ENCODE results near the gene GP9. TPM values are rescaled to one million over a fixed set of nuclear protein-coding genes. Genes with fewer than 3 reads are reported as not detected.

Gene GP9
- not detected in 2 replicates for total RNA-seq

DNA sequence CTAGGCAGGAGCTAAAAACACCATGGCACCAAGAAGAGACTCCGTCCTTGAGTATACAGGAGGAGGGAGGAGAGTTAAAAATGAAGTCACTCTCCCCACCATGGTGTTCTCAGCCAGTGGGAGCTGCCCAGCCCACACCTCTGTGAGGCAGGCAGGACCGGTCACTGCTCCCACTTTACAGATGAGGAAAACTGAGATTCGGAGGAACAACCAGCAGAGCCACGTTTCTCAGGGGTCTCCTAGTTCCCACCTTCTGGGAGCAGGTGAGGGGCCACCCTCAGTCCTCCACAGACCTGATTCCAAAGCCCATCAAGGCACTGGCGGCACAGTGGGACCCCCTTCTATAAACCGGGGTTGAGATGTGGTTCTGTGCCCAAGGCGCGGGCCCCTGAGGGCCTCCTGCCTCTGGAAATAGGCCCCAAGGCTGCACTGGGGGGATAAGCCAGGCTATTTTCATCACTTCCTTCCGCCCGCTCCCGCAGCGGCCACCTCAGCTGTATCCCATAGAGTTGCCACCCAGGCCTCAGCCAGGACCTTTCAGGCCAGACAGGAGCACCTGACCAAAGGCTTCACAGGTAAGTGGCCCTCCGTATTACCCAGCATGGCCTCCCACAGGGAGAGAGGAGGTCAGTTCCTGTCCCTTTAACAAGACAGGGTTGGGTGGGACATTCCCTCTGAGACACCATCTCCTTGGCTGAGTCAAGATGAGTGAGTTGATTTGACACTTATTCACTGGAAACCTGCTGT lies at the start of gene GP9:
Gene GP9 (plus strand): TSS at position 504 of the 747 bp plus-strand sequence. CDS start 961 bp downstream, outside the sequence.
- intact Hi-C loops (cut with micrococcal nuclease) = no loop called here

DNA sequence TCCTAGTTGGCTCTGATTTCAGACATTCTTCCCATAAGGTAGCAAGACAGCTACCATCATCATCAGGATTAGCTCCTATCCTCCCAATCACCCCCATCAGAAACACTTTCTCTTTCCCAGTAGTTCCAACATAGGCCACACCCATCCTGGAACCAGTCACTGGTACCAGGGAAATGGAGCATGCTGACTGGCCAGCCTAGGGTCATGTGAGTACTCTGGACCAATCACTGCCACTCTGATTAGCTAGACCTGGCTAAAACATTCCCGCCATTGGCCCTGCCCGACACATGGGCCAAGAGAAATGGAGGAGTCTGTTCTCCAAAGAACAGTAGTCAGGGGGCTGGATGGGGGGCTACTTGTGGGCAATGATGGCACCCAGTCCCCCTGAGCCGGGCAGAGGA lies 47.1 kb upstream of the GP9 start:
- intact Hi-C loops (cut with micrococcal nuclease) = no loop called here

DNA sequence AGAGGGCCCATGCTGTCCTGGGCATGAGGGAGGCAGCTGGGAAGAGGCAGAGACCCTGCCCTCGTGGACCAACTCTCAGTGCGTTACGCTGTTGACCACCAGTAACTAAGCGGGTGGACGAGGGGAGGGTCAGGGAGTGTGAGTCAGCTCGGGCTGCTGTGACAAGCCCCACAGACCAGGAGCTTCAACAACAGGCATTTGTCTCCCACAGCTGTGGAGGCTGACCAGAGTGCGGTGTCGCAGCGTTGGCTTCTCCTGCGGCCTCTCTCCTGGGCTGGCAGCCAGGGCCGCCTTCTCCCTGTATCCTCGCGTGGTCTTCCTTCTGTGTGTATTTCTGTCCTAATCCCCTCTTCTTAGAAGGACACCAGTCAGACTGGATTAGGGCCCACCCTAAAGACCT lies 46.4 kb upstream of the GP9 start:
- intact Hi-C loops (cut with micrococcal nuclease) = no loop called here

DNA sequence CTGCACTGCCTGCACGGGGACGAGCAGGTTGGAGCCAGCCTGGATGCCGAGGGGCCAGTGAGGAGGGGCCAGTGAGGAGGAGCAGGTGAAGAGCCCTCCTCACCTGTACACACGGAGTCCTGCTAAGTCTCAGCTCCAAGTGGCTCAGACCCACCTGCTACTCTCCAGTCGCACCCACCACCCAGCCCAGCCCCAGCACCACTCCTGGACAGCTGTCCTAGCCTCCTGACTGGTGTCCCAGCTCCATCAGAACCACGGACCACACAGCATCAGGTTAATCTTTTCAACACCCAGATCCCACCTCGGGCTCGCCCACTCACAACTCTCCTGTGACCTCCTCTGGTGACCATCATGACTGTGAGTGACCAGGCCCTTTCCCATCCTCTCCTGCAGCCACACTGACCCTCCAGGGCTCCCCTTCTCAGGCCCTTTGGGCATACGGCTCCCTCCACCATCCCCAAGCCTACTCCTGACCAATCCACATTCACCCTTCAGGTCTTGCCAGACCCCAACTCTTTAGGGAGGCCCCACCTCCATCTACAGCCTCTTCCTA lies 45.7 kb upstream of the GP9 start:
- intact Hi-C loops (cut with micrococcal nuclease) = no loop called here

DNA sequence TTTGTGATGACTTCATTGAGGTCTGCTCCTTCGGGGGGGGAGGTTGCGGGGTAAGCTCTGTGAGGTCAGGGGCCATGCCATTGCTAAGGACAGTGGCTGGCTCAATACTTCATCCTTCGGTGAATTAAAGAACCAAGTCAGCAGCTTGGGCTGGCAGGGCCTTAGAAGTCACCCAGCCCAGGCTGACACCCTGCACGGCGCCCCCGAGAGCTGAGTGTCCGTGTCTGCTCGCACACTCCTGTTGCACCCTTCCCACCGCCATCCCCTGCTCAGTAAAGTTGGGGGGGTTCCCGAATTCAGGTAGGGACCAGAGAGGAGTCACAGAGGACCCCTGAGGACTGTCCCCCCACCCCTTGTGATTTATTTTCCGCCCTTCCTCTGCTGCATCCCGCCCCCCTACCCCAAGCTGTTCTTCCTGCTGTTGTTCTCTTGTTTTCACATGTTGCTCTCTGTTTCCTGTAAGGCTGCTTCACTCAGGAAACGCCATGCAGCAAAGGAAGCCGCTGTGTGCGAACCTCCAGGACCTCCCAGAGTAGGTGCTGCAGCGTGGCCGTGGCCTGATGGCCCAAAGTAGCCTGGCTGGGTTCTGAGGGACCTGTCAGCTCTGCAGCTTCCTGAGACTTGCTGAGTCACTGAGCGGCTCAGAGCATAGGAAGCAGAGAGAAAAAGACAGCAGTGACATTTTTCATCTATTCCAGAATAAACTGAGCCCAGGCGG lies 45.0 kb upstream of the GP9 start:
- intact Hi-C loops (cut with micrococcal nuclease) = loop anchor here (1.0 kb wide), 1 partner anchor 12 kb away; no protein-coding TSS in a partner anchor

DNA sequence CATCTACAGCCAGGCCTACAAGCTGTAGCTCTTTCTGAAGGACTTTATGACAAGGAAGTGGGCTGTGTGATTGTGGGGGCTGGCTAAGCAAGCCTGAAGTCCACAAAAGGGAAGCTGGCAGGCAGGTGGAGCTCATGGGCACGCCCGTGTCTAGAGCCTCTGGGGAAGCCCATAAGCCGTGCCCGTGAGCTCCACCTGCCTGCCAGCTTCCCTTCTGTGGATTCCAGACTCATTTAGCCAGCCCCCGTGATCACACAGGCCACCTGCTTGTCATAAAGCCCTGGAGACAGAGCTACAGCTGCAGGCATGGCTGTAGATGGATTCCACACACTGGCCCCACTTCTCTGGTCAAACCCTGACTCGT lies 44.2 kb upstream of the GP9 start:
- intact Hi-C loops (cut with micrococcal nuclease) = loop anchor here (1.0 kb wide), 1 partner anchor 11 kb away; no protein-coding TSS in a partner anchor

DNA sequence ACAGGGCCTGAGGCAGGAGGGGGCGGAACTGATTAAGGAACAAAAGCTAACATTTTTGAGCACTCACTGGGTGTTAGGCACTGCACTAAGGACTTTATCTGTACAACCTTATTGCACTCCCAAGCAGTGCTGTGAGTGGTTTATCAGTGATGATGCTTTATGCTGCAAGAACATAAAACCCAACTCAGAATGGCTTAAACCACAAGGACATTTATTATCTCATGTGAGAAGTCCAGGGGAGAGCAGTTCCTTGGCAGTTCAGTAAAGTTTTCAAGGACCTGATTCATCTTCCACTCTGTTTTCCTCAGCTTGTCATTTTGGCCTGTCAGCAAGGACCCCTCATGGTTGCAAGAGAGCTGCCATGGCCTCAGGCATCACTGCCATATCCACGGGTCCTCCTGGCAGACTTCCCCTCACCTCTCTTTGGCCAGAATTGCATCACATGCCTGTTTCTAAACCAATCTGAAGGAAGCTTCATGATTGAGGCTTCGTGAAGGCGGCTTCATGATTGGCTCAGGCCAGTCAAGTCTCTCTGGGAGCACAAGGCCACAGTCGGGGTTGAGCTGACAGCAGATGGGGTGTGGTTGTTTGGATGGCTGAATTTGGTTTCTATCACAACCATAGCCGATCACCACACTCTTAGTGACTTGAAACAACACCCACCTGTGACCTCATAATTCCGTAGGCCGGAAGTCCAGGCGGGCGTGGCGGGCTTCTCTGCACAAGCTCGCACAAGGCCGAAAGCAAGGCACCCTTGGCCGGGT lies 43.7 kb upstream of the GP9 start:
- intact Hi-C loops (cut with micrococcal nuclease) = loop anchor here (1.0 kb wide), 1 partner anchor 10 kb away; no protein-coding TSS in a partner anchor

DNA sequence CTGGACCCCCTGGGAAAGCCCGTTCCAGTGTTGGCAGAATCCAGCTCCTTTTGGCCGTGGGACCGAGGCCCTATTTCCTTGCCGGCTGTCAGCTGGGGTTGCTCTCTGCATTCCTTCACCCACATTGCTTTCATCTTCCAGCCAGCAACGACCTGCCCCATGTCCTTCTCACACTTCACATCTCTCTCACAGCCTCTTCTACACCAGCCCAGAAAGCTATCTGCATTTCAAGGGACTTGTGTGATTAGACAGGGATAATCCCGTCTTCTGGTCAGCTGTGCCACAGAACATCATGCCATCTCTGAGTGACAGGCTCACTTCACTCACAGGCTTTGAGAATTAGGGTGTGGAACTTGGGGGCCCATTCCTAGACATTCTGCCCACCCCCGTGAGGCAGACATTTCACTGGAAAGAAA lies 43.1 kb upstream of the GP9 start:
- intact Hi-C loops (cut with micrococcal nuclease) = no loop called here

DNA sequence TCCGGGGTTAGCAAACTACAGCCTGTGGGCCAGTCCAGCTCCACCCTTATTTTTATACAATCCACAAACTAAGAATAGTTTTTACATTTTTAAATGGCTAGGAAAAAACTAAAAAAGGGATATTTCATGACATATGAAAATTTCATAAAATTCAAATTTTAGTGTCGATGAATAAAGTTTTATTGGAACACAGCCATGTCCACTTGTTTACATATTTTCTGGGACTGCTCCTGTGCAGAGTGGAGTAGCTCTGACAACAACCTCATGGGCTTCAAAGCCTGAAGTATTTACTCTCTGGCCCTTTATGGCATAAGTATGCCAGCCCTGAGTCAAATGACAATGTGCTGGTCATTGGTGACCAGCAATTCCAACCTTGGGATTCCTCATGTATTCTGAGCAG lies 42.3 kb upstream of the GP9 start:
- intact Hi-C loops (cut with micrococcal nuclease) = no loop called here

DNA sequence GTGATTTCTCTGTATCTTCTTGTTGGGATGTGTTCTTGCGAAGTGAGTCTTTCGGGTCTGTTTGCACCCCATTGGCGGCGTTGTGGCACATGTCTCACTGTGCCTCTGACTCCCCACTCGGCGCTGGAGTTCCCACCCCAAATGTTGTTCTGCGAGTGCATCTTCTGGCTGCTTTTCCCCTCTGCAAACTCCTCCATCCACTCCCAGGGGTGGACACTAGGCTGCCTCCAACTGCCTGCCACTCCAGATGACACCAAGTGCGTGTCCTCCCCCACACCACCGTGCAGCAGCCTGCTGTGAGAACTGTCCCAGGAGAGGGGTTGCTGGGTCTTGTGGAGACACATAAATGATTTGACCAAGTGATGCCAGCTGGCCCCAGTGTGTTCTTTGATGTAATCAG lies 41.8 kb upstream of the GP9 start:
- intact Hi-C loops (cut with micrococcal nuclease) = no loop called here

DNA sequence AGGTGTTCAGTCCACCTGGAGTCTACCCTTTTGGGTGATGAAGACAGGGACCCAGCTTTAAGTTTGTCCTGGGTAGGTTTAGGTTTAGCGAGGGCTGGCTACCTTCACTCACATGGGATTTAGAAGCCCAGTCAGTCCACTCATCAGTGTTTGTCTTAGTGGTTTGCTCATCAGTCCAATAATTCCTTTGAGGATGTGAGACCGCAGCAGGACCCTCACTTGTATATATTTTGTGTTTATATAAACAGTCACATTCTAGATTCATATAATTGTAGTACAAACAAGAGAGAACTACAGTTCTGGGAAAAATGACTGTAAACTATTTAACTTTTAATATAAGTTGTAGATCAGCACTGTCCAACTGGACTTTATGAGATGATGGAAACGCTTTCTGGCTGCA lies 41.3 kb upstream of the GP9 start:
- intact Hi-C loops (cut with micrococcal nuclease) = no loop called here

DNA sequence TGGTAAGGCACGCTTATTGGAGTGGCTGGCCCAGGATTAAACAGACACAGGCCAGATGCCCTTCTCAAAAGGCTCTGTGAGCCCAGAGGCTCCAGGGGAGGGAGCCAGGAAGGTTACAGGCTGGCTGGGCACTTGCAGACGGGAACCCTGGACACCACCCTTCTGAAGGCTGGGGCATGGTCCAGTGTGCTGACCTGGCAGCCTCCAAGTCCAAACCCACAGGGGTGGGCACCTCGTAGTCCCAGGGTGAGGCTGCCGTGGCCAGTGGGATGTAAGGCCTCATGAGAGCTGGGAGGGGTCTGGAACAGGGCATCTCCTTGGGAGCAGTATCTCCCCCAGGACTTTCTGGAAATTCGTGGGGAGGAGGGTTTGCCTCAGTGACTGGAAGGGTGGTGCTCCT lies 39.9 kb upstream of the GP9 start:
- intact Hi-C loops (cut with micrococcal nuclease) = no loop called here

DNA sequence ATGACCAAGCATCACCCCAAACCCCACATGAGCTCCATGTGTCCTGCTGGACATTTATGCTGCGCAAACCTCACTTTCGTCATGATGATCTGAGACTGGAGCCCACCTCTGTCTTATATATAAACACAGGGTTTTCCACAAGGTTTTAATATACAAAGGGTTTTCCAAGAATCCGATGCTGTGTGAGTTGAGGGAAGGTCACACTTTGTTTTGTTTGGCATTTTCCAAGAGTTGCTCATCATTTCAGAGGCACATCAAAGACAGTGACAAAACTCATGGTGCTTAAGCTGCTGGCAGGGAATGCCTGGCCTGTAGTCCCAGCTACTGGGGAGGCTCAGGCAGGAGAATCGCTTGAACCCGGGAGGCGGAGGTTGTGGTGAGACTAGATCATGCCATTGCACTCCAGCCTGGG lies 39.4 kb upstream of the GP9 start:
- intact Hi-C loops (cut with micrococcal nuclease) = no loop called here

DNA sequence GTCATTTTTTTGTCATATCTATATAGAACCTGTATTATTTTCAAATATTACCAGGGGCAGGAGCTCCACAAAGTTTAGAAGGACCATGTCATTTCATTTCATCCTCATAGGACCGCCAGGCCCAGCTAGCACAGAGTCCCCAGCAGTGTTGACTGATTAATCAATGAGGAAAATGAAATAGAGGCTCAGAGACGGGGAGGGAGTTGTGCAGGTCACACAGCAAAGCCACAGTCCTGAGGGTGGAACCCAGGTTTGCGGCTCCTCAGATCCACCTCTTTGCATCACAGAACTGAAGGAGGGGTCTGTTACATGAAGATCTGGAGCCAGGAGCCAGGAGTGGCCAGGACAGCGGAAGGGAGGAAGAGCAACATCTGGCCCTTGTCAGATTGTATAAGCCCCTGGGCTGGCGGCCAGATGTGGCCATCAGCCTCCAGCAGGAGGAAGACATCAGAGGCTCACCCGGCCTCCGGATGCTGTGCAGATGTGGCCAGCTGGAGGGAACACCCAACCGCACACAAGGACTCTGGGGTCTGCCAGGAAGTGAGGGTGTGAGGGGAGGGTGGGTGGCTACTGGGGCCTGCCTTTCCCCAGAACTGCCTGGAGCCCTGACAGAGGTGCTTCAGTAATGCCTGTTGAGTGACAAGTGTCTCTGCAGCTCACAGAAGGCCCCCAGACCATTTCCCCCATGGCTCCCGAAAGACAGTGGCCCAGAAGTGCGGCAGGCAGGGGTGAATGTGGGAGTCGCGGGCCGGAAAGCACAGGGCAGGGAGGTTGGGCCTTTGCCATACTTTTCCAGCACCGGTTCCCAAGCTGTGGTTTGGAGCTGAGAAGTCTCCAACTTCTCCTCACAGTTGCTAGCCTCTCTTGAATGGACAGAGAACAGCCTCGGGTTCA lies 38.2 kb upstream of the GP9 start:
- intact Hi-C loops (cut with micrococcal nuclease) = no loop called here

DNA sequence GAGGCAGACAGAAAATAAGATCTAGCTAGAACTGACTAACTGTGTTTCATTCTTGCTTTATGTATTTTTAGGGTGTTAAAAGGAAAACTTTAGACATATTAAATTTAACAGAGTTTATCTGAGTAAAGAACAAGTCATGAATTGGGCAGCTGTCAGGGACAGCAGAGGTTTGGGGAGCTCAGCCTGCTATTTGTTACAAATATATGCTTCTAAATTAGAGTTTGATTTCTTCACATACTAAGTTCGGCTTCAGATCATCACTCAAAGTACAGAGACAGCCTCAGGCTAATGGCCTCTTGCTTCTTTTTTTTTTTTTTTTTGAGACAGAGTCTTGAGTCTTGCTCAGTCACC lies 37.6 kb upstream of the GP9 start:
- intact Hi-C loops (cut with micrococcal nuclease) = no loop called here

DNA sequence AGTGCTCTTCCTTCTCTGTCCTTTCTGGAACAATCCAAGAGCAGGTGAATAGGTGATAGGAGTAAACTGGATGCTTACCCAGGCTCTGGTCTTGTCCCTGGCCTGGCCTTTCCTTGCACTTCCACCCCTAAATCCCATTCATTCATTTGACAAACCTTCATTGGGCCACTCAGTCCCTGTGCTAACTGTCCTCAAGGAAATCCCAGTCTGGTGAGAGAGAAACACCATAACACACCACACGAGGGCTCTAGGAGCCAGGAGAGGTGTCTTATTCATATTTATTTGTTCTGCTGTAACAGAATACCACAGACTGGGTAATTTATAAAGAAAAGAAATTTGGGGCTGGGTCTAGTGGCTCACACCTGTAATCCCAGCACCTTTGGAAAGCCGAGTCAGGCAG lies 36.7 kb upstream of the GP9 start:
- intact Hi-C loops (cut with micrococcal nuclease) = no loop called here

DNA sequence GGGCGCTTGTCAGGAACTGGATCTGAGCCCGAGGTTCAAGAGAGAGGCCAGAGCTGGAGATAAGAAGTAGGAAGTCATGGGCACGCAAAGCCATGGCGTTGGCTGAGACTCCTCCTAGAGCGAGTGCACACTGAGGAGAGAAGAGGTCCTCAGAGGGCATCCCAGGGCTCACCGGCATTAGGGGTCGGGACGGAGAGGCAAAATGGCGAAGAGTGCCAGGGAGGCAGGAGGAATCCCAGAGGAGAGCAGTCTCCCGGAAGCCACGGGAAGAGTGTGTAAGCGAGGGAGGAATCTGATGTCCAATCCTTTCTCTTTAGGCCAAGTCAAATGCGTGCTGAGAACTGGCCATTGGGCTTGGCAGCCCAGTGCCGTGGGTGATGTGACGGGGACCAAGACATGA lies 35.5 kb upstream of the GP9 start:
- intact Hi-C loops (cut with micrococcal nuclease) = no loop called here

DNA sequence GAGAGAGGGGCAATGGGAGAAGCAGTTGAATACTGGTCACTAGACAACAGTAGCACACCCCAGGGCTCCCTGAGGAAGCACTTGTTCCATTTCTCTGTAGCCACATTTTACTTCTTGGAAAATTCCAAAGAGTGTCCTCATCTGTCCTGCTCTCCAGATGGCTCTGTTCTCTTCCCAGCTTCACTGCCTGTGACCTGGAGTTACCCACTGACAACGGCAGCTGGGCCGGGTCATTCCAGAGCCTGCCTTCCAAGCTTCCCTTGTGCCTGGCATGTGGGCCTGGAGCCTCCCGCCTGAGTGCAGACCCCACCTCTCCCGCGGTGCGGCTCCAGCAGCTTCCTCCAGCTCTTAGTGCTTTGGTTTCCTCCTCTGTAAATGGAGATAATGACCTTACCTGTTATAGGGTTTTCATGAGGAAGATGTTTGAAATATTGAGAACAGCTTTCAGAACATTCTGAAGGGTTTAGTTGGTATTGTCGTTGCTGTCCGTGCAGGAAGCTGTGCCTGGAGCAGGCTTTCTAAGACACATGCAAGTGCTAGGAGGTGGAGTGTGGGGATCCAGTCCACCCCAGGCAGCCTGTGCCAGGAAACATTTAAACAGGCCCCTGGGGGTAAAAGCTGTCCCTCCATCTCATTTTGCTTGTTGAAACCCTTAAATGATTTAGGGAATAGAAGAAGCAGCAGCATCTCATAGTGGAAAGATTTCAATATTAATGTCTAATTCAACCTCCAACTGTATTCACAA lies 34.7 kb upstream of the GP9 start:
- intact Hi-C loops (cut with micrococcal nuclease) = loop anchor here (2.0 kb wide), 3 partner anchors 23 to 373 kb away; partner anchors contain the start of gene CFAP92

DNA sequence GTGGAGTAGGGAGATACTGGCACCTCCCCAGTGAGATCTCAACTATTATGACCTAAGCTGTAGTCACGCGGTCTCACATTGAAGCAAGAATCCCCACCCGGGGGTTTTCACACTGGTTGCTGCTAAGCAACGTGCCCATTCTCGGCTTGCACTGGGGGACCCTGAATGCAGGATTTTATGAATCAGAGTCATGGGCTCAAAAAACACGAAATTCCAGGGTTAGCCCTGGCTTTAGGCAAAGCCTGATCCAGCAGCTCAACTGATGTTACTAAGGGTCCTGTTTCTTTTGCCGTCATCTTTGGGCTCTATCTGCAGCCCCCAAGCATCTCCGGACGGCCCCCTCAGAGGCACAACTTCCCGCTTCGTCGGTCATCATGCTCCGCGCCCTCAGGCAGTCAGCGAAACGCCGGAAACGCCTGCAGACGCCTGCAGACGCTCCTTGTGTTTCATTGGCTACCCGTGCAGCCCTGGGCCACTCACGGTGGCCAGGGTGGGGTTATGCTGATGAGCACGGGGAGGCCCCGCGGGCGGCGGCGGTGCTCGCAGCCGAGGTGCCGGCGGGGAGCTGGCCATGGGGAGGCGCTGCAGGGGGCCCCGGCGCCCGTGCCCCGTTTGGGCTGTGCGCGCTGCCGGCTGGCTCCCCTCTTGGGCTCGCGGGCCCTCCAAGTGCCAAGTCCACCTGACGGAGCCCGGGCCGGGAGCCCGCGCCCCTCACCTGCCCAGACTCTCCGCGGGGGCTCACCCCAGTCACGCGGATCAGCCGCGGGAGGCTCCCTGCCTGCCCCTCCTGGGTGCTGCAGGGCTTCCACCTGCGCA lies 33.6 kb upstream of the GP9 start:
- intact Hi-C loops (cut with micrococcal nuclease) = loop anchor here (1.0 to 2.0 kb wide), 6 partner anchors 11 to 372 kb away; partner anchors contain the start of genes CFAP92 and COPG1

Data from T-helper 2 cell treated with Interferon-gamma antibody and Interleukin-4, amounts not matched to agents 100 ng/mL and 5 ng/mL, for 36 hours (primary cell).